ENCODE results near the gene GGT5.
"Not testable (repeated sequence)": the region's sequence is repeated elsewhere in the genome, so short reads cannot be mapped to it uniquely, and the experiment has no call there.

GGT5 gene, protein sequence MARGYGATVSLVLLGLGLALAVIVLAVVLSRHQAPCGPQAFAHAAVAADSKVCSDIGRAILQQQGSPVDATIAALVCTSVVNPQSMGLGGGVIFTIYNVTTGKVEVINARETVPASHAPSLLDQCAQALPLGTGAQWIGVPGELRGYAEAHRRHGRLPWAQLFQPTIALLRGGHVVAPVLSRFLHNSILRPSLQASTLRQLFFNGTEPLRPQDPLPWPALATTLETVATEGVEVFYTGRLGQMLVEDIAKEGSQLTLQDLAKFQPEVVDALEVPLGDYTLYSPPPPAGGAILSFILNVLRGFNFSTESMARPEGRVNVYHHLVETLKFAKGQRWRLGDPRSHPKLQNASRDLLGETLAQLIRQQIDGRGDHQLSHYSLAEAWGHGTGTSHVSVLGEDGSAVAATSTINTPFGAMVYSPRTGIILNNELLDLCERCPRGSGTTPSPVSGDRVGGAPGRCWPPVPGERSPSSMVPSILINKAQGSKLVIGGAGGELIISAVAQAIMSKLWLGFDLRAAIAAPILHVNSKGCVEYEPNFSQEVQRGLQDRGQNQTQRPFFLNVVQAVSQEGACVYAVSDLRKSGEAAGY

DNA sequence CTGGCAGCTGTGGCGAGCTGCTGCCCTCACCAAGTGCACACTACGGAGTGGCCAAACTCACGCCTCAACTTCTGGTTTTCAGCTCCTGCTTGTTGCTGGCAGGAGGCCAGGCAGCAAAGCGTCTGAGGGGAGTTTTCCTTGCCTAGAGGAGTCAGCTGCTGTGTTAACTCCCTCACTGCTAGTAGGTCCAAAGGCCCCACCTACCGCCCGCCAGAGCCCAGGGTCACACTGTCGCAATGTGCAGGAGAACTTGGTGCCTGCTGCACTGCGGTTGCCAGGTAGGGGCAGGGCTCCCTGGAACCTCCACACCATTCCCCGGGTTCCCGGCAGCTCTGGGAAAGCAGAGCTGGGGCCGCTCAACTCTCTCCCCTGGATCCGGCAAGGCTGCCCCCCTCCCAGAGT lies at the start of gene GGT5:
TSS of gene GGT5 (minus strand) at position 53 of the 402 bp plus-strand sequence. CDS start 357 bp downstream, outside the sequence.
- DNase-seq: peak; percentile 12 to 19

GRCh38 chr22:24292202-24292830 lies 47.4 kb upstream of the GGT5 start:
- DNase-seq: not testable (repeated sequence)

- DNase-seq: no peak
Observed at GRCh38 chr22:24291515-24292201, 46.8 kb upstream of the GGT5 start.

DNA sequence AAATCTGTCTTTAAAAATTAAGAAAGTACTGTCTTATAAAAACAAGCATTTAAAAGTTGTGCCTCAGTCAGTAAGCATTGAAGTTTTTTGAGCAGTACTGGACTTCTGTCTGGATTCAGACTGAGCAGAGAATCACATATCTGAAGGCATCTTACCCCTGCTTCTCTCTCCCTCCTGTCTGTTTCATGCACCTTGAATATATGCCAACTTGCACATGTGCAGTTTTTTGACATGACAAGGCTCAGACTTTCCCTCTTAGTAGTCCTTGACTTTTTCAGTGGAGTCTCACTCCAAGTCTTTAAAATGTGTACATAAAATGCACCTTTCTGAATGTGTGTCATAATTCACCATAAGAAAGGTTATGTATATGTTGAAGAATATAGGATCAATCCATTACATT lies 45.6 kb upstream of the GGT5 start:
- no peak for DNase-seq

- DNase-seq: no peak
Observed at GRCh38 chr22:24289741-24290163, 44.9 kb upstream of the GGT5 start.

DNA sequence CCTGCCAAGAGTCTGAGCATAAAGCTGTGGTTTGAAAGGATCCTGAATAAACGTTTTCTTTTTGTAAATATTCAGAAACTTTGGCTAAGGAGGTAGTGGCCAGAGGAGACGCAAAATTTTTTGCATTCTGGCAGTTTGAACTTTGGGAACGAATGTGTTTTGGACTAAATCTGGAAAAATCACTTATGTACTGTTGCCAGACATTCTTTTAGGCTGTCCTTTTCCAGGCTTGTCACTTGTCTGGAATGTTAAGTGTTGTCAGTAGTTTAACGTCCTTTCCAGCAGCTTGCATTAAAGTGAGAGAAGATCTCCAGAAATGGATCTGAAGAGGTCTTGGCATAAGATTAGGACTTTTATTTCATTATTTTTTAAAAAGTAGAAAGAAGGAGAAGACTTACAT lies 44.2 kb upstream of the GGT5 start:
- no peak for DNase-seq

DNA sequence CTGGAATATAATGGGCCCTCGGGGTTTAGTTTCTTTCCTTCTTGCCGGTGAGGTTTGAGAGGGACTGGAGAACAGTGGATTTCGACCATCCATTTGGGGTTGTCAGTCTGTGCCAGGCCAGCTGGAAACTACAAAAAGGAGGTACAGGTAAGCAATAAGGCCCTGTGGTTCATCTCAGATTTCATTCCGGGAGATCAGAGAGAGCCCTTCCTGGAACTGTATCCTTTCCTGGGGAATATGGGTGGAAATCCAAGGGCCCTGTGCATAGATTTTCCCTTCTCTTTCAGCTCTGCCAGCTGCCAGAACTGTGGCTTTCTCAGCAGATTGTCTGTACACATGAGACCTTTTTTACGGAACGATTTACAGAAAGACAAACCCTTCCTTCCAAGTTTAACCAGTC lies 42.9 kb upstream of the GGT5 start:
- DNase-seq: not testable (repeated sequence)

- not testable (repeated sequence) for DNase-seq
Observed at GRCh38 chr22:24287212-24287611, 42.3 kb upstream of the GGT5 start.

DNA sequence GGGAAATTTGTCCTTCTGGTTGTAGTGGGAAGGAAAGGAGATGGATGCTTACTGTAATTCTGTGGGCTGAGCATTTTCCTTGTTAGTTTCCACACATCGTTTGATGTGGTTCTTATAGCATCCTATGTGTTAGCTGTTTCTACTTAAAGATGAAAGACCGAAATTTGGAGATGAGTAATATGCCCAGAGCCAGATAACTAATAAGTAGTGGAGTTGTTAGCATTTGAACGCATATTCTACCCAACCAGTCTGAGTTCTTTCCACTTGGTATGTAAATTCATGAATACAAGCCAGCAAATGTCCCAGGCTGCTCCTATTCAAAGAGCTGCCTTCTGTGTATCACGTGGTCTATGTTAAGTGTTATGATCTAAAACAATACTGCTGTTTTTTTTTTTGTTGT lies 40.4 kb upstream of the GGT5 start:
- DNase-seq: no peak

GRCh38 chr22:24284747-24285203 lies 39.9 kb upstream of the GGT5 start:
- no peak for DNase-seq

DNA sequence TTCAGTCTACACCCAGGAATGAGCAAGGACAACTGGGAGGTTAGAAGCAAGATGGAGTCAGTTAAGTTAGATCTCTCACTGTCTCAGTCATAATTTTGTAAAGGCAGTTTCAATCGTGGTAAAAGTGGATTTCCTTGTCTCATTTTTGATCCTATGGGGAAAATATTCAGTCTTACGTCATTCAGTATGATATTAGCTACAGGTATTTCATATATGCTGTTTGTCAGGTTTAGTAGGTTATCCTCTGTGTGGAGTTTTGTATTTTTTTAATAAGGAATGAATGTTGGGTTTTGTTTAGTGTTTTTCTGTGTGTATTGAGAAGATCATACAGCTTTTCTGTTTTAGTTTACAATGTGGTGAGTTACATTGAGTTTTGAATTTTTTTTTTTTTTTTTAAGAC lies 37.5 kb upstream of the GGT5 start:
- no peak for DNase-seq

DNA sequence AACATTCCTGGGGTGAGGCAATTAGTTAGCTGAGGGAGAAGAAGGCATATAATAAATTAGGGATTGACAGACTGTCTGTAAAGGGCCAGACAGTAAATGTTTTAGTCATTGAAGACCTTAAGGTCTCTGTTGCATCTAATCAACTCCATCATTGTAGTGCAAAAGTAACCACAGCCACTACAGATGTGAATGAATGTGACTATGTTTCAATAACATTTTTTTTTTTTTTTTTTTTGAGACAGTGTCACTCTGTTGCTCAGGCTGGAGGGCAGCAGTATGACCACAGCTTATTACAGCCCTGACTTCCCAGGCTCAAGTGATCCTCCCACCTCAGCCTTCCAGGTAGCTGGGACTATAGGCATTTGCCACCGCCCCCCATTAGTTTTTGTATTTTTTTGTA lies 35.5 kb upstream of the GGT5 start:
- not testable (repeated sequence) for DNase-seq

DNA sequence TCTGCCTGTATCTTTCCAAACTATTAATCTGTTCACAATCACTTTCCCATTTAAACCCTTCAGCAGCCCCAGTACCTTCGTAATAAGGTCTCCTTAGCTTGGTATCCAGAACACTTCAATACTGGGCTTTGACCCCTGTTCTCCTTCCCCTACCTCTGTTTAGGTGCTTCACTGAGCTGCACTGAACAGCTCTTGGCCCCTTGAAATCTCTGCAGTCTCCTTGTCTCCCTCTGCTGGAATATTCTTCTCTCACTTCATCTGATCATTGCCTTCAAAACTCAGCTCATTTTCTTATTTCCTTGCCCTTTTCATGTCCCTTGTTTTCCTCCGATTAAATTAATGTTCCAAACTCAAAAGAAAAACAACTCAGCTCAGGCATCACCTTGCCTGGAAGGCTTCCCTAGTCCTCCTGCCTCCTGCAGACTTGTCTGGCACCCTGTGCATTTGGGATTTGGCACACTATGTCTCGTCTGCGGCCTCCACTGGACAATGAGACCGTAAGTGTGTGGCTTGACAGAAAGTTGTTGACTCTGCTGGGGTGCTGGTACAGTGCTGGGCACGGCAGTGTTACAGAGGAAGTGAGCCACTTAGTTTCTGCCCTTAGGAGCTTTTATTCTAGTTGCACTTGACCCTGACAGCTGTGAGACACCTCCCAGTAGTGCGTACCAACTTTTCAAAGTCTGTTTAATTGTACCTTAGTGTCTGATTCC lies 30.0 kb upstream of the GGT5 start:
- DNase-seq: not testable (repeated sequence)

DNA sequence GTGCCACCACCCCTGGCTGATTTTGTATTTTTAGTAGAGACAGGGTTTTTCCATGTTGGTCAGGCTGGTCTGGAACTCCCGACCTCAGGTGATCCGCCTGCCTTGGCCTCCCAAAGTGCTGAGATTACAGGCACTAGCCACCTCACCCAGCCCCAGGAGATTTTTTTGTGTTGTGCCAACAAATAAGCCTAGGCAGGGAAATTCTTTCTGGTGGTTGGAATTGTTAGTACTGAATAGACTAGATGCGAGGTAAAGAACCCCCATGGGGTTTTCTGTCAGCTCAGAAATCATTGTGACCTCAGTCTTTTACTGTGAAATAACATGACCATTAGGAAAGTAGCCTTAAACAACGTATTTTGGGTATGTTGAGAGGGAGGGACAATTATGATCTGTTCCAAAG lies 29.0 kb upstream of the GGT5 start:
- DNase-seq: not testable (repeated sequence)

GRCh38 chr22:24273031-24273430 lies 28.1 kb upstream of the GGT5 start:
- not testable (repeated sequence) for DNase-seq

DNA sequence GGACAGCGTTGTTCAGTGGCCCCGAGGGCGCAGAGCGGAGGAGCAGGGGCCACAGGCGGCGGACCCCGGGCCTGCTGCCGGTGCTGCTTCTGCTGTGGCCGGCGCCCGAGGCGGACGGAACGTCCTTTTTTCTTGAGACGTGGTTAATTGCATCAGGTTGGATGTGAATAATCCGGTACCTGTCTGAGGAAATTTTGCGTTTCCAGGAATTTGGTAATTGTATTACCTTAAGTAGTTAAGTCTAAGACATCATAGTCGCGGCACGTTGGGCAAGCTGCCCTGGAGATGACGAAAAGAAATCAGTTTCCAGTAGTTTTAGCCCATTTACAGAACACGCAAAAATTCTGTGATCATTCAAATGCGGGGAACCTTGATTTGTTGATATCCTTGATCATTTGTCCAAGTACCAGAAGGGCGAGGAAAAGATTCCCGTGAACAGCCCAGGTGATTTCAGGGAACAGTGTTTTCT lies 26.5 kb upstream of the GGT5 start:
- no peak for DNase-seq

GRCh38 chr22:24270556-24271385 lies 25.9 kb upstream of the GGT5 start, which contains the start of gene SPECC1L:
Gene SPECC1L (plus strand): TSS chr22:24270831. CDS start chr22:24302232, 31,401 bp downstream.
- peak; percentile 72 to 85 for DNase-seq

DNA sequence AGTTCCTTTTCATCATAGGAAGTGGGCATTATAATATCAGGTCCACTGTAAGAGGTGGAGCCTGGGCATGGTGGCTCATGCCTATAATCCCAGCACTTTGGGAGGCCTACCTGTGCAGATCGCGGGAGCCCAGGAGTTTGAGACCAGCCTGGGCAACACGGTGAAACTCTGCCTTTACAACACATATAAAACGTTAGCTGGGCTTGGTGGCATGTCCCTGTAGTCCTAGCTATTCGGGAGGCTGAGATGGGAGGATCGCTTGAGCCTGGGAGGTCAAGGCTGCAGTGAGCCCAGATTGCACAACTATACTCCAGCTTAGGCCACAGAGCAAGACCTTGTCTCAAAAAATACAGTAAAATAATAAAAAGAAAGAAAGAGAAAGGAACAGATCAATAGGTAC lies 21.6 kb upstream of the GGT5 start:
- DNase-seq: not testable (repeated sequence)

DNA sequence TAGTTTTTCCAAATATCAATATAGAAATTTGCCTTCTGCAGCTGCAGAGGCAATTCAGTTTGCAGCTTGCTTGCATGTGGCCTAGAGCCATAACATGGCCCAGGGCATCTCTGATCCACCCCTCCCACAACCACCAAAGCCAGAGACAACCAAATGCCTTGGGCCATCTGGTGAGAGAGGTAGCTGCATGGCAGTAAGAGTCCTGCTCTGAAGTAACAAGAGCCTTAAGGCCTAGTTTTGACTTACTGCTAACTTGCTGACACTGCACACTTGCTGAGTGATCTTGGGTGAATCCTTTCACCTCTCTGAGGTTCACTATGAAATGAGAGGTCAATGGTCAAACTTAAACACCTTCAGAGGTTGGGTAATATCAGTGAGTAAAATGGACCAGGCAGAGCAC lies 20.9 kb upstream of the GGT5 start:
- no peak for DNase-seq

- not testable (repeated sequence) for DNase-seq
Observed at GRCh38 chr22:24264329-24264896, 19.5 kb upstream of the GGT5 start.

GRCh38 chr22:24263479-24263878 lies 18.6 kb upstream of the GGT5 start:
- DNase-seq: not testable (repeated sequence)

Data from Kasumi-1 (cell line).